GM19193 (cell line): ENCODE results near the gene PARD3.

Experiments used
- POLR2A ChIP-seq: IDR thresholded peaks from 4 replicates; pipeline ENCODE4 v1.6.1; 2011; ENCODE audit not compliant: insufficient read depth, insufficient read length; ENCODE audit errors: extremely low read depth

The PARD3 gene

GRCh38 chr10:34581801-34582532, 233.1 kb downstream of the PARD3 start:
- TF ChIP-seq POLR2A: no peak

- no peak for TF ChIP-seq POLR2A
Measured at GRCh38 chr10:34580643-34581042, 234.5 kb downstream of the PARD3 start.

DNA sequence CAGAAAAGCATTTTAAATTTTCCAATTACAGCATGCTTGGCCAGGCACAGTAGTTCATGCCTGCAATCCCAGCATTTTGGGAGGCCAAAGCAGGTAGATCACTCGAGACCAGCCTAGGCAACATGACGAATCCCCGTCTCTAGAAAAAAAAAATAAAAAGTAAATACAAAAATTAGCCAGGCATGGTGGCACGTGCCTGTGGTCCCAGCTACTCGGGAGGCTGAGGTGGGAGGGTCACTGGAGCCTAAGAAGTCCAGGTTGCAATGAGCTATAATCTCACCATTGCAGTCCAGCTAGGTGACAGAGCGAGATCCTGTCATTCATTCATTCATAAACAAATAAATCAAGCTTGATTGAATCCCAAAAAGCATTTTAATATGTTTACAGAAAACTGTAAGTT, 234.9 kb downstream of the PARD3 start:
- no peak for TF ChIP-seq POLR2A

GRCh38 chr10:34578468-34578867, 236.6 kb downstream of the PARD3 start:
- TF ChIP-seq POLR2A: no peak

- no peak for TF ChIP-seq POLR2A
Measured at GRCh38 chr10:34576797-34577196, 238.3 kb downstream of the PARD3 start.

DNA sequence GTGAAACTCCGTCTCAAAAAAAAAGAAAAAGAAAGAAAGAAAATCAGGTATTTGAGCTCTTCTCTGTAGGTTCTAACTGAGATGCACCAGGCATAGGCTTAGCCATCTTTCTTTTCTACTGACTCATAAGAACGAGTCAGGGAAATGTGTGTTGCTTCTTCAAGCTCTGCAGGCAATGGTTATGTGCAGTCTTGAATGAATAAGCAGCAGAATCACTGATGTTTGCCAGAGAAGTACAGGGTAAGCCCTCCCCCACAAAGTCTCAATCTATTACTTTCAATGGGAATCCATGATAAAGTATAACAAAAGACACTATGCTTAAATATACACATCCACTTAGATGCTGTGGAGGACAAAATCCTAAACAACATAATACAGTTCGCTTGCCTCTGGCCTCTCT, 239.2 kb downstream of the PARD3 start:
- no peak for TF ChIP-seq POLR2A

DNA sequence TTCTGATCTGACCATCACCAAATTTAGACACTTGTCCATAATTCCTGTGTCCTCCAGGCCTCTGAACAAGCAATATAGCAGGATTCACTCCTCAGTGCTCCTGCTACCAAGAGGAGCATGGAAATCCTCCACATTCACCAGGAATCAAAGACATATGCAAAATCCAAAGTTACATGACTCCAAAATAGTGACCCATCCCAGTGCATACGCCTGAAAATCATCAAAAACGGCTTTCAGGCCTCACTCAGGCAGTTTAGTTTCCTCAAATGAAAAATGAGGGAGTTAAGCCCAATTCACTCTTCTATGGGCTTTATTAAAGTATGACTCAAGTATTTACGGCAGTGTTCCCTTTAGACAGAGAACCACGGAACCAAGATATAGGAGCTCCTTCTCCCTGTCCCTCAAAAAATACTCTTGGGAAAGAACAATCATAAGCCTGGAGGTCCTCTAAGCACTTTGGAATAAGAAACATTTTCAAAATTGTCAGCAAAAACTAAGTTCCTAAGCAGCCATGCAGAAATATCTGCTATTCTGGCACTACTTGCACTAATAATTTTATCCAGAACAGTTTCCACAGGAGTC, 240.7 kb downstream of the PARD3 start:
- no peak for TF ChIP-seq POLR2A

- no peak for TF ChIP-seq POLR2A
Measured at GRCh38 chr10:34570887-34571286, 244.2 kb downstream of the PARD3 start.

DNA sequence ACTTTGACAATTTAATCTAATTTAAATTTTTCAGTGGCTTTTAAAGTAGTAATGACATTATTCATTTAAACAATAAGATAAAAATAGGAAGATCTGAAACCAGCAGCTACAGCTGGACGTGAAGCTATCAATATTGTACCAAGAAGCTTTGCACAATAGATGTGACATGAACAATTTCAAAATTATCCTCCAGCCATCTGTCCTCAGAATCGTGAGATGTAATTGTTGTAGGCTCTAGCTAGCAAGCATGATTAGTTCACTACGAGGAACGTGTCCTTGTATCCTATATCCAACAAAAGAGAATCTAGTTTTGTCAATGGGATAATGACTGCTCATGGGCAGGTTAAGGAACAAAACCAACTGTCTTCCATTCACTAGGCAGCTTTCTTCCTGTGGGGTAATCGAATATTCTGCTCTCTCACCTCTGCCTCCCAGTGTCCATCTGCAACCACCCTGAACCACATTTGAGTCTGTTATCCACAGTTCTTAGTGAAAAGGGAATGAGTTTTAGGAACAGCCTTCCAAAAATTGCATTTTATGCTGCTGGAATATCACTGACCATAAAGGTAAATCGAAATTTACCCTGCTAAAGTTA, 247.3 kb downstream of the PARD3 start:
- TF ChIP-seq POLR2A: no peak

DNA sequence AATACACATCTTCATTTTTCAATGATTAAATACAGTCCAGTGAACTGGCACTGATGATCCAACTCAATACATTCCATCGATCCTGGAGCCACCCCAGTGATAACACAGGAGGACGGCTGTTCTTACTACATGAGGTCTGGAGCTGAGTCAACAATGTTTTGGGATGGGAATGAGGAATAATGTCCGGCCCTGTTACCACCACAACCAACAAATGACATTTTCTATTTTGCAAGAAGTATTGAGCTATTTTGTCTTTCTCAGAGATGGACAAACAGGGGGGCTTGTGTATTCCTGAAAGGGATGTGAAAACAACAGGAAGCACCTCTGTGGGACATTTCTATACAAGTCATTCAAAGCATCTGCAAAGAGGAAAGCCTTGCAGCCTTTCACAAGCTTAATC, 249.2 kb downstream of the PARD3 start:
- no peak for TF ChIP-seq POLR2A

DNA sequence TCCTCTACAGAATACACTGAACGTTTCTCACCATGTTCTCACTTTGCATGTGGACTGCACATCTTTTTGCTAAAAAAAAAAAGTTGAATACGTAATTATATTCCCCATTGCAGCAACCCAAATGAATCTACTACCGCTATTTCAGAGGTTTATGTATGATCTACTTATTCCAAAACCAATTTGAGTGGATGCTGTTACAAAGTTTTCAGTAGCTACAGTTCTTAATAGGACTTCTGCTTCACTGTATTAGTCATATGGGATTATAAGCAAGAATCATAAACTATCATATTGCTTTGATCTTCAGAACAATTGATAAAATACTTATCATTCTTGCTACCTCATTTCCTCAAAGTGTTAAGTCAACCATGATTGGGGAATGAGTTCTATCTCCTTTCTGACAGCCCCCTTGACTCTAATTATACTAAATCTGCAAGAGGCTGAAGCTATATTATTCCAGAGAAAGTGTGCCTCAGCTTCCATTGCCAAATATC, 257.0 kb downstream of the PARD3 start:
- no peak for TF ChIP-seq POLR2A

- no peak for TF ChIP-seq POLR2A
Measured at GRCh38 chr10:34557173-34557572, 257.9 kb downstream of the PARD3 start.

DNA sequence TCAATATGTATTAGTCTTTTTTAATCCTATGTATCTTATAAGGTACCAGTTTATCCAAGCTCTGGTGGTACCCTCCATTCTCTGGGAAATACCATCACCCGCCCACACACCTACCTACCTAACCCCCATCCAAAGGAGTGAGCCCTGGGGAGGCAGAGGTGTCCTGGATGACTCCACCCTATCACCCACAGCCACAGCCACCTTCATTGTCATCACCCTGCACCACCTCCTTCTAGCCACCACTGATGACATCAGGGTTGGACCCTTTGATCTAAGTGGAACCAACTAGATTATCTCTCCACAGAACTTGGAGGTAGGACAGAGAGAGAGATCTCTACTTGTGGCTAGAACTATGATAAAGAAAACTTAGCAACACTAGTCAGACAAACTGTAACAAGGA, 259.4 kb downstream of the PARD3 start:
- TF ChIP-seq POLR2A: no peak

DNA sequence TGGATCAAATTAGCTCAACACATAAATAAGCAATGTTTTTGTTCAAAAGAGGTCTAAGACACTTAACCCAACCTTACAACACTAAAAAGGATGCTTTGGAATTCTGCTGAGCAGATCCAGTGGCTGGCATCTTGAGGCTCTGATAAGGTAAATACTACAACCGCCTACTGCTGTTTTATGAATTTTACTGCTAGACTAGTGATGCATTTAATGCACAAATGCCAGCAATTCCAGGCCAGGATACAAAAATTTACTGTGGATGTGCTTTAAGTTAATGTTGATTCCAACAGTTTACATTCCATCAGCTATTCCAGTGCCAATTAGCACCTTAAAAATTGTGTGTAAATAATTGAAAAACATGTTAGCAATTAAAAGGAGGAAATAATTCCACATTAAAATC, 261.3 kb downstream of the PARD3 start:
- TF ChIP-seq POLR2A: no peak

DNA sequence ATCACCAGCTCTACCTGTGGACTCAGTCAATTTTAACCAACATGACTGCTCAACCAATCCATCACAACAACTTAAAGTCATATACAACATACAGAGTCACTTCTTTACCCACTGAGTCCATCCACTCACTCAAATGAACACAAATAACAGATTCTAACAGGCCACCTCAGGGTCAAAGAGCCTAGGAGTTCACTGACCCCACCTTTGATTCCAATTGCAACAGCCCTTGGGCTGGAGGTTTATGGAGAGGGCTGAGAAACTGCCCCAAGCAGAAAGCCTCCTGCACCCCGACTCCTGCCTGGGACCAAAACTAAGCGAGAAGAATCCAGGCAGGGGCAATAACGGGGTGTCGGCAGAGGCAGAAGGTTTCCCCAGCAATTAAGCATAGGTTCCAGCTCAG, 263.8 kb downstream of the PARD3 start:
- no peak for TF ChIP-seq POLR2A

GRCh38 chr10:34549953-34550352, 265.1 kb downstream of the PARD3 start:
- no peak for TF ChIP-seq POLR2A
